ENCODE data around the gene MARCHF4. TPM values are rescaled to one million over a fixed set of nuclear protein-coding genes. Genes with fewer than 3 reads are reported as not detected.

The MARCHF4 gene
- total and polyA plus RNA-seq, 2 donors (not counting 3 experiments of a cell fraction or from before 2014, with no cell fraction given), result 11.7 to 21.5 TPM

- Histone ChIP-seq H3K4me1 (ENCODE audit: control insufficient read depth, extremely low read depth, insufficient read depth, low read length) (peaks cover 21% of the 10 kb centered on the region), H3K36me3 (ENCODE audit: control insufficient read depth in 2 of 2, extremely low read depth in 1 of 2, insufficient read depth in 2 of 2, low read length in 2 of 2) (no peaks in the 10 kb centered on the region), H3K9me1 (replicated peaks; ENCODE audit: control insufficient read depth, extremely low read depth, insufficient read depth, low read length) (no peaks in the 10 kb centered on the region), H3K79me2 (ENCODE audit: control insufficient read depth, insufficient read depth, low read length) (peaks cover 2% of the 10 kb centered on the region), H3K27me3 (ENCODE audit: control insufficient read depth in 2 of 2, insufficient read depth in 2 of 2, low read length in 2 of 2) (no peaks in the 10 kb centered on the region), H3K4me2 (ENCODE audit: insufficient read depth, low read length) (no peak overlapping the region), H3K27ac (ENCODE audit: insufficient read depth, low read depth, low read length) (no peak overlapping the region), H3K9ac (replicated peaks; ENCODE audit: extremely low read depth, insufficient read depth, low read length) (no peak overlapping the region), H3K9me3 (replicated peaks; ENCODE audit: control insufficient read depth, insufficient read depth, low read length) (no peaks in the 10 kb centered on the region), H2AFZ (ENCODE audit: low read depth, low read length) (no peak overlapping the region), H3K4me3 (replicated peaks in 1 of 3; ENCODE audit: insufficient read depth in 1 of 3, low read depth in 1 of 3, low read length in 3 of 3) (no peak overlapping the region), H4K20me1 (replicated peaks; ENCODE audit: control insufficient read depth, extremely low read depth, insufficient read depth, low read length) (no peaks in the 10 kb centered on the region)
- DNase-seq (ENCODE audit: low read depth, low spot score) (no peak), FAIRE-seq (no peak)
- dilution Hi-C loops (cut with MboI; ENCODE audit: extremely low pct_ligation_motif_present, low sequenced_read_pairs) (no loop called here), intact Hi-C loops (cut with micrococcal nuclease) (no loop called here)
- BruUV-seq (replicated peaks), result no TSS peak
- ChIA-PET POLR2A (no interaction called here), CTCF (interaction anchor here (1.1 to 1.2 kb wide), 2 partner anchors 29 to 59 kb away, joined by 3 read pairs; partner anchors contain the start of gene MARCHF4)
- TF ChIP-seq GATA2 (IDR thresholded peaks at IDR 0.05; ENCODE audit: insufficient read depth, insufficient read length, low read depth, low read length) (no peak), FOS (IDR thresholded peaks at IDR 0.05; ENCODE audit: borderline replicate concordance, insufficient read depth, low read length) (no peak), JUN (IDR thresholded peaks at IDR 0.05; ENCODE audit: borderline replicate concordance, insufficient read depth, insufficient read length, low read depth) (no peak), POLR2A (IDR thresholded peaks at IDR 0.05; ENCODE audit: low read depth, low read length) (no peak), POLR2AphosphoS5 (IDR thresholded peaks at IDR 0.05; ENCODE audit: insufficient read depth, low read depth, low read length) (no peak), MYC (IDR thresholded peaks at IDR 0.05; ENCODE audit: low read depth, low read length) (no peak), MAX (IDR thresholded peaks at IDR 0.05; ENCODE audit: insufficient read depth, insufficient read length) (no peak), CTCF (IDR thresholded peaks at IDR 0.05; ENCODE audit: extremely low read depth in 1 of 2, insufficient read depth in 1 of 2, low read depth in 1 of 2, low read length in 2 of 2) (no peak), EZH2 (IDR thresholded peaks at IDR 0.05; ENCODE audit: borderline replicate concordance, low read depth, low read length, severe bottlenecking) (no peak)
These were observed 28.9 kb downstream of the MARCHF4 start for GRCh38 chr2:216343221-216343980.

Measured in endothelial cell of umbilical vein (primary cell).